Parathyroid adenoma (tissue), 2 donors: ENCODE data around the gene FYN.

ENCODE experiments used
- H2AFZ ChIP-seq: fragments of 300-600 bp; sonication (generic); one replicate; pipeline ENCODE4 v1.7.0; 2017; ENCODE audit warnings: antibody characterized with exemption, mild to moderate bottlenecking
- H3K27ac ChIP-seq: fragments of 300-600 bp; sonication (generic); one replicate; pipeline ENCODE4 v1.7.0; 2017
- H3K27me3 ChIP-seq: fragments of 300-600 bp; sonication (generic); one replicate; pipeline ENCODE4 v1.7.0; 2017; ENCODE audit warnings: low read length; ENCODE audit not compliant: control insufficient read depth, insufficient read depth
- H3K36me3 ChIP-seq: fragments of 300-600 bp; sonication (generic); one replicate; pipeline ENCODE4 v1.7.0; 2017; ENCODE audit warnings: low read length; ENCODE audit not compliant: control insufficient read depth, insufficient read depth
- H3K4me1 ChIP-seq: fragments of 300-600 bp; sonication (generic); one replicate; pipeline ENCODE4 v1.7.0; 2017; ENCODE audit warnings: control low read depth
- H3K4me2 ChIP-seq: fragments of 300-600 bp; sonication (generic); one replicate; pipeline ENCODE4 v1.7.0; 2017; ENCODE audit warnings: low read length
- H3K4me3 ChIP-seq: fragments of 300-600 bp; sonication (generic); one replicate; pipeline ENCODE4 v1.7.0; 2017; ENCODE audit warnings: low read depth, low read length
- H3K79me2 ChIP-seq: fragments of 300-600 bp; sonication (generic); one replicate; pipeline ENCODE4 v1.7.0; 2017; ENCODE audit warnings: control low read depth
- H3K9ac ChIP-seq: fragments of 300-600 bp; sonication (generic); one replicate; pipeline ENCODE4 v1.7.0; 2017; ENCODE audit warnings: mild to moderate bottlenecking
- H3K9me3 ChIP-seq: fragments of 300-600 bp; sonication (generic); one replicate; pipeline ENCODE4 v1.7.0; 2017; ENCODE audit warnings: low read length; ENCODE audit not compliant: control insufficient read depth
- TF ChIP-seq, protein P1 (sequence below): fragments of 300-600 bp; sonication (generic); IDR thresholded peaks from one replicate; pipeline ENCODE4 v1.7.0; 2017; ENCODE audit warnings: antibody characterized with exemption, mild to moderate bottlenecking
- donor health status: primary hyperparathyroidism.

Gene FYN

DNA sequence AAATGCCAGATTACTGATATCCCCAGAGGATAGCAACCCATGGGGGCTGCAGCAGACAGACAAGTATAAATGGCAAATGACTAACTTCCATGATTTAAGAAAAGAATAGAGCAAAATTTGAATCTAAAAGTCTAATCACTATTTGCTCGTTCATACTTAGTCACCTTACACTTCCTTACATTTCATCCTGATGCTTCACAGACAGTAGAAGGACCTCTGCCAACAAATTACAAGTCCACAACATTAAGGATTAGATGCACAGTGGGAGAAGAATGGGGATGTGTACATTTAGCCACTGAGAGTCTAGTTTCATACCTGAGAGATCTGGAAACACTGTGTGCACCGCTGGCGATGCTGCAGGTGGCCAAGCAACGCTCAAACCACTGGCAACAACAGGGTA is 72.4 kb downstream of the FYN start:
- H3K36me3 ChIP-seq = no peaks in the 10 kb centered on the region
- peaks cover 7% of the 10 kb centered on the region for H3K4me1 ChIP-seq
- H3K9me3 ChIP-seq = no peaks in the 10 kb centered on the region
- H3K27ac ChIP-seq = no peak overlapping the region
- no peak overlapping the region for H2AFZ ChIP-seq
- peaks cover 21% of the 10 kb centered on the region for H3K79me2 ChIP-seq
- H3K27me3 ChIP-seq = no peaks in the 10 kb centered on the region
- no peak overlapping the region for H3K4me2 ChIP-seq
- H3K4me3 ChIP-seq = no peak overlapping the region
- no peak overlapping the region for H3K9ac ChIP-seq
- TF ChIP-seq, protein P1, sequence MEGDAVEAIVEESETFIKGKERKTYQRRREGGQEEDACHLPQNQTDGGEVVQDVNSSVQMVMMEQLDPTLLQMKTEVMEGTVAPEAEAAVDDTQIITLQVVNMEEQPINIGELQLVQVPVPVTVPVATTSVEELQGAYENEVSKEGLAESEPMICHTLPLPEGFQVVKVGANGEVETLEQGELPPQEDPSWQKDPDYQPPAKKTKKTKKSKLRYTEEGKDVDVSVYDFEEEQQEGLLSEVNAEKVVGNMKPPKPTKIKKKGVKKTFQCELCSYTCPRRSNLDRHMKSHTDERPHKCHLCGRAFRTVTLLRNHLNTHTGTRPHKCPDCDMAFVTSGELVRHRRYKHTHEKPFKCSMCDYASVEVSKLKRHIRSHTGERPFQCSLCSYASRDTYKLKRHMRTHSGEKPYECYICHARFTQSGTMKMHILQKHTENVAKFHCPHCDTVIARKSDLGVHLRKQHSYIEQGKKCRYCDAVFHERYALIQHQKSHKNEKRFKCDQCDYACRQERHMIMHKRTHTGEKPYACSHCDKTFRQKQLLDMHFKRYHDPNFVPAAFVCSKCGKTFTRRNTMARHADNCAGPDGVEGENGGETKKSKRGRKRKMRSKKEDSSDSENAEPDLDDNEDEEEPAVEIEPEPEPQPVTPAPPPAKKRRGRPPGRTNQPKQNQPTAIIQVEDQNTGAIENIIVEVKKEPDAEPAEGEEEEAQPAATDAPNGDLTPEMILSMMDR = no peak

DNA sequence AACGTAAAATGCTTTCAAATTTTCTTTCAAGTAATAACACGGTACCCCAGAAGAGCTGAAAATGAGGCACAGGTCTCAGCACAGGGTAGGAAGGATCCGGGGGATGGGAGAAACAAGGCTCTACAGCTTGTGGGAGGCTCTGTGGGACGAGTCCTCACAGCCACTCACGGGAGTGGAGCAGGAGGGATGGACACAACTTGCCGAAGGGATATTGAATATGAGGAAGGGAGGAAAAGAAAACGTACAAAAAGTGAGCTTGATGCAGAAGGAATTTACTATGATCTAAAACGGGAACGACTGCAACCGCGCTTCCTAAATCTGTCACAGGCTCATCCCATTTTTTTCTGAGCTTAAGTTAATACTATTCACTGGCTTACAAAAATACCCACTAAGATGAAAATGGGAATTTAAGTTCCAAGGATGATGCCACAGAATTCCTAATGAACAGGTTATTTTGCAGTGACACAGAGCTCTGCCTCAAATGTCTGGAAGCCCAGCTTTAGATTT is 72.9 kb downstream of the FYN start:
- Histone ChIP-seq H3K9me3 (no peaks in the 10 kb centered on the region), H3K36me3 (no peaks in the 10 kb centered on the region), H3K27ac (no peak overlapping the region), H3K4me2 (no peak overlapping the region), H2AFZ (no peak overlapping the region), H3K4me3 (no peak overlapping the region), H3K9ac (no peak overlapping the region), H3K4me1 (peaks cover 7% of the 10 kb centered on the region), H3K27me3 (no peaks in the 10 kb centered on the region), H3K79me2 (peaks cover 21% of the 10 kb centered on the region)
- TF ChIP-seq, protein P1 = no peak

DNA sequence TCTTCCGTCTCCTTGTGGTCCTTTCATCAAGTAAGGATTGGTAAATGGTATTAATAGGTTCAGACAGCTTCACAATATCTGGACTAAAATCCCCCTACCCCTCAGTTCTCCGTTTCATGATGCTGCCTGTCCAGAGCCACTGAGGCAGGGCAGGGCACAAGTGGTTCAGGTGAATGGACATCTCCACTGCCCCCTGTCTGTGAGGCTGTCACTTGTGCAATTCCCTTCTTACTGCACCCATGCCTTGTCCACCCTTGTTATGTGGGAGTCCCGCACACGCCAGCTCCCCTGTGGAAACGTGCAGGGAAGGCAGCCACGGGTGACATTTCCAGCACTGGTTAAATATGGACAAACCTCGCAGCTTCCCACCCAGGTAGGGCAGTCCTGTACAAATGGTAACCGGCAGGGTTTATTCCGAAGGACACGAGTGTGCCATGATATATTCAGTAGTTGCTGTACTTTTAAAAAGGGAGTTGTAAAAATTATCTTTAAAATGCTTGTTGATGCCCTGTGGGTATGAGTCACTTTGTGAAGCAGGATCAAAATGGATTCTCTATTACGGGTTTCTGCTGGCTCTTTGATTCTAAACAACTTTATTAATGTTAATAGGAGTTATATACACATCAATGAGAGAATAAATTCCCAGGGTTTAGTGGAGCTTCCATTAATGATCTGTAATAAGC is 73.5 kb downstream of the FYN start:
- no peak overlapping the region for H2AFZ ChIP-seq
- H3K4me2 ChIP-seq = no peak overlapping the region
- no peaks in the 10 kb centered on the region for H3K36me3 ChIP-seq
- no peak overlapping the region for H3K9ac ChIP-seq
- no peak overlapping the region for H3K27ac ChIP-seq
- peaks cover 23% of the 10 kb centered on the region for H3K79me2 ChIP-seq
- H3K9me3 ChIP-seq = no peaks in the 10 kb centered on the region
- H3K27me3 ChIP-seq = no peaks in the 10 kb centered on the region
- H3K4me1 ChIP-seq = peaks cover 4% of the 10 kb centered on the region
- H3K4me3 ChIP-seq = no peak overlapping the region
- TF ChIP-seq, protein P1 = no peak

DNA sequence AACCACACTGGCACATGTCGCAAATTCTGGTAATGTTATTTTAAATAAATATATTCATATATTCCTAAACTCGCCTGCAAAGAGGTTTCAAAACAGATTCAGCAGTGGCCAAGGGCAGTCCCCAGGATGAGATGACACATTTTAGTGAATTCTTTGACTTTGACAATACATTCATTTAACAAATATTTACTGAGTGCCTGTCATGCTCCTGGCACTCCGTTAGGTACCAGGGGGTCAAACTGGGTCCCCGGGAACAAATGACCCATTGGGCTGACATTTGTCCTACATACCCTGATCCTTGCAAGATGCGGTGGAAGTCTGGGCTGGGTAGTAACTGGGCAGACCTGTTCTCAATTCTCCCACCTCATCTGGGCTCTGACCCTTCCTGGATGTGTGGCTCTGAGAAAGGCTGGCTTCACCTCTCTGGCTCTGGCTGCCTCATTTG is 74.9 kb downstream of the FYN start:
- Histone ChIP-seq H3K4me3 (no peak overlapping the region), H3K9me3 (no peaks in the 10 kb centered on the region), H2AFZ (no peak overlapping the region), H3K27me3 (no peaks in the 10 kb centered on the region), H3K27ac (no peak overlapping the region), H3K79me2 (peaks cover 31% of the 10 kb centered on the region), H3K36me3 (no peaks in the 10 kb centered on the region), H3K4me2 (no peak overlapping the region), H3K4me1 (no peaks in the 10 kb centered on the region), H3K9ac (no peak overlapping the region)
- TF ChIP-seq, protein P1 = no peak
